SK-N-SH (cell line): ENCODE data around the gene MLC1. TPM values are rescaled to one million over a fixed set of nuclear protein-coding genes. Genes with fewer than 3 reads are reported as not detected.

ENCODE experiments used
- CTCF ChIA-PET: fragments of 300-600, 350-600 bp; formaldehyde crosslinking; extraction: SDS; loops from one replicate; lab custom pipeline; 2021; lab: Yijun Ruan, JAX
- POLR2A ChIA-PET: fragments of 350-600 bp; sonication (Branson Sonifier 250); formaldehyde crosslinking; extraction: SDS; loops from one replicate; lab custom pipeline; 2020; ENCODE audit warnings: antibody characterized with exemption, inconsistent platforms; lab: Yijun Ruan, JAX
- DNase-seq: peaks from one replicate; pipeline ENCODE4 v3.0.0; 2012
- H2AFZ ChIP-seq: fragments of 200-600 bp; sonication (generic); 2 replicates; pipeline ENCODE4 v1.8.1; 2016; ENCODE audit warnings: antibody characterized with exemption, mild to moderate bottlenecking, low read depth
- H3F3A ChIP-seq: fragments of 200-600 bp; sonication (generic); replicated peaks from 2 replicates; pipeline ENCODE3; 2016; ENCODE audit warnings: antibody characterized with exemption, mild to moderate bottlenecking; ENCODE audit not compliant: insufficient read depth
- H3K27ac ChIP-seq, 2 experiments: fragments of 200-500 bp in 1 of 2; fragments of 200-600 bp in 1 of 2; sonication (Bioruptor generic) in 1 of 2; sonication (generic), shearing (Covaris generic) in 1 of 2; 2 replicates each; pipeline versions ENCODE4 v1.5.1 to v1.6.1; 2014 to 2016; ENCODE audit warnings: low read depth in 2 of 2, inconsistent platforms in 1 of 2, low read length in 1 of 2, mild to moderate bottlenecking in 1 of 2, mixed read lengths in 1 of 2
- H3K27me3 ChIP-seq: fragments of 200-600 bp; sonication (generic), shearing (Covaris generic); 2 replicates; pipeline ENCODE4 v1.6.1; 2016; ENCODE audit warnings: mixed run types; ENCODE audit not compliant: insufficient read depth
- H3K36me3 ChIP-seq, 2 experiments: fragments of 200-500 bp in 1 of 2; fragments of 200-600 bp in 1 of 2; sonication (Bioruptor generic) in 1 of 2; sonication (generic) in 1 of 2; replicated peaks in 1 of 2; 2 replicates each; pipeline versions ENCODE3 to v1.5.1; 2014 to 2016; ENCODE audit warnings: low read length in 1 of 2, mild to moderate bottlenecking in 1 of 2; ENCODE audit not compliant: insufficient read depth in 2 of 2, control insufficient read depth in 1 of 2
- H3K4me1 ChIP-seq, 2 experiments: fragments of 200-500 bp in 1 of 2; fragments of 200-600 bp in 1 of 2; sonication (Bioruptor generic) in 1 of 2; sonication (generic), shearing (Covaris generic) in 1 of 2; 2 replicates each; pipeline versions ENCODE4 v1.5.1 to v1.6.1; 2014 to 2016; ENCODE audit warnings: low read depth in 1 of 2, low read length in 1 of 2, mixed run types in 1 of 2; ENCODE audit not compliant: insufficient read depth in 2 of 2, control insufficient read depth in 1 of 2
- H3K4me2 ChIP-seq: fragments of 200-600 bp; sonication (generic), shearing (Covaris generic); 2 replicates; pipeline ENCODE4 v1.6.1; 2017; ENCODE audit warnings: mixed run types
- H3K4me3 ChIP-seq, 2 experiments: fragments of 200-500 bp in 1 of 2; fragments of 200-600 bp in 1 of 2; sonication (Bioruptor generic) in 1 of 2; sonication (generic), shearing (Covaris generic) in 1 of 2; 2 replicates each; pipeline versions ENCODE4 v1.5.1 to v1.8.1; 2014 to 2016; ENCODE audit warnings: low read depth in 2 of 2, inconsistent platforms in 1 of 2, low read length in 1 of 2, mild to moderate bottlenecking in 1 of 2, mixed read lengths in 1 of 2, moderate library complexity in 1 of 2
- H3K79me2 ChIP-seq: fragments of 200-600 bp; sonication (generic); 2 replicates; pipeline ENCODE4 v1.8.1; 2017; ENCODE audit warnings: mild to moderate bottlenecking; ENCODE audit not compliant: insufficient read depth
- H3K9ac ChIP-seq: fragments of 200-600 bp; sonication (generic); 2 replicates; pipeline ENCODE4 v1.6.1; 2017; ENCODE audit warnings: mixed run types
- H3K9me2 ChIP-seq: fragments of 200-600 bp; sonication (generic); 2 replicates; pipeline ENCODE4 v1.6.1; 2017; ENCODE audit warnings: mixed run types
- H3K9me3 ChIP-seq: fragments of 200-600 bp; sonication (generic); 2 replicates; pipeline ENCODE4 v1.6.1; 2017; ENCODE audit warnings: mixed run types, mild to moderate bottlenecking, moderate library complexity
- H4K20me1 ChIP-seq: fragments of 200-600 bp; sonication (generic); 2 replicates; pipeline ENCODE4 v1.6.1; 2017; ENCODE audit warnings: mild to moderate bottlenecking, mixed run types; ENCODE audit not compliant: insufficient read depth
- FOXJ3 ChIP-seq: sonication (generic); formaldehyde crosslinking; IDR thresholded peaks from 2 replicates; pipeline ENCODE4 v1.5.1; 2020; ENCODE audit warnings: mild to moderate bottlenecking, missing genetic modification reagents
- FOXM1 ChIP-seq: IDR thresholded peaks from 2 replicates; pipeline ENCODE4 v1.4.0; 2012; ENCODE audit warnings: low read depth, mild to moderate bottlenecking
- NRF1 ChIP-seq: IDR thresholded peaks from 2 replicates; pipeline ENCODE4 v1.6.1; 2012; ENCODE audit warnings: low read depth, mild to moderate bottlenecking, low read length
- POLR2AphosphoS5 ChIP-seq: IDR thresholded peaks from 2 replicates; pipeline ENCODE4 v1.6.1; 2012; ENCODE audit warnings: low read depth, low read length
- RAD21 ChIP-seq: IDR thresholded peaks from 2 replicates; pipeline ENCODE4 v1.6.1; 2012; ENCODE audit warnings: mild to moderate bottlenecking, low read length
- RCOR1 ChIP-seq: fragments of 150-350 bp; IDR thresholded peaks from 2 replicates; pipeline ENCODE4 v1.6.1; 2017; ENCODE audit warnings: antibody characterized with exemption, low read length
- YY1 ChIP-seq: IDR thresholded peaks from 2 replicates; pipeline ENCODE4 v1.4.0; 2012; ENCODE audit warnings: low read depth, mild to moderate bottlenecking
- ZBTB33 ChIP-seq: IDR thresholded peaks from 2 replicates; pipeline ENCODE4 v1.4.0; 2012; ENCODE audit warnings: low read depth, borderline replicate concordance
- WGBS: methylation state at CpG from one replicate; pipeline ENCODE4 v1.1.6; 2017; ENCODE audit warnings: low lambda C conversion rate; 5-methylcytosine and 5-hydroxymethylcytosine counted together
- polyA plus RNA-seq, 3 experiments: library from polyadenylated mRNA; depleted of rRNA; stranded (reverse); fragments of >200 nt; gene quantifications; 2 replicates each; pipeline ENCODE4 v1.2.3, GENCODE V29; 2012
- TF ChIP-seq, protein P1 (sequence below): IDR thresholded peaks from 2 replicates; pipeline ENCODE4; 2012
- TF ChIP-seq, protein P2 (sequence below): fragments of 200-600 bp; sonication (generic); IDR thresholded peaks from 2 replicates; pipeline ENCODE4 v1.6.1; 2017; ENCODE audit warnings: antibody characterized with exemption, mild to moderate bottlenecking, moderate library complexity

The MLC1 gene
- polyA plus RNA-seq, 1 of the 3 experiments (the other 2 are of a cell fraction) = not detected

- no peak for TF ChIP-seq ZBTB33
Measured at GRCh38 chr22:50064453-50064852, 20.8 kb downstream of the MLC1 start (continued).

DNA sequence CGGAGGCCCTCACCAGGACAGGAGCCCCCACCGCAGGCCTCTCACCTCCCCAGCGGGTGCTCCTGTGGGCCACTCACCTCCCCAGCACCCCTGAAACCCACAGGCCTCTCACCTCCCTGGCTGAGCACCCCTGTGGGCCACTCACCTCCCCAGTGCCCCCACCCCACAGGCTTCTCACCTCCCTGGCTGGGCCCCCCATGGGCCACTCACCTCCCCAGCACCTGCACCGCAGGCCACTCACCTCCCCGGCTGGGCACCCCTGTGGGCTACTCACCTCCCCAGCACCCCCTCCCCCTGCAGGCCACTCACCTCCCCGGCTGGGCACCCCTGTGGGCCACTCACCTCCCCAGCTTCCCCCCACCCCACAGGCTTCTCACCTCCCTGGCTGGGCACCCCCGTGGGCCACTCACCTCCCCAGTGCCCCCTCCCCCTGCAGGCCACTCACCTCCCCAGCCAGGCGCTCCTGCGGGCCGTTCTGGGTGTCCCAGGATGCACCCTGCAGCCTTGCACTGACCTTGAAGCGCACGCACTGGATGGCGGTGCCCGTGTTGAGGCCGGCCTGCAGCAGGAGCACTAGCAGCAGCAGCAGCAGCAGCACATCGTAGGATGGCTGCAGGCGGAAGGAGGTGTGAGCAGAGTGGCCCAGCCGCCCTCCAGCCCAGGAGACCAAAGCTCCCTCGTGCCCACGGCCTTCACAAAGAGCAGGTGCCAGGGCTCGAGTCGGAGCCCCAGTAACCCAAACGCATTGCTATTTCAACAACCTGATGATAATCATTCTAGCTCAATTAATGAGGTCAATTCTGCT lies 21.4 kb downstream of the MLC1 start:
- Histone ChIP-seq H3K4me1 (no peaks in the 10 kb centered on the region; a peak in 1 of 4 replicates), H3K79me2 (no peaks in the 10 kb centered on the region), H3F3A (no peaks in the 10 kb centered on the region), H3K9me3 (no peaks in the 10 kb centered on the region), H3K4me3 (no peak overlapping the region), H3K27ac (no peak overlapping the region), H4K20me1 (no peaks in the 10 kb centered on the region), H3K9ac (no peak overlapping the region), H3K27me3 (peaks cover 17% of the 10 kb centered on the region), H2AFZ (no peak overlapping the region), H3K4me2 (no peak overlapping the region), H3K36me3 (no peaks in the 10 kb centered on the region), H3K9me2 (no peaks in the 10 kb centered on the region)
- no peak for DNase-seq
- WGBS = 69% methylated on average over 15 of the region's 23 CpGs
- CTCF ChIA-PET = interaction anchor here (1.0 to 2.1 kb wide), 3 partner anchors 11 to 55 kb away, joined by 3 to 5 read pairs (median 5); no protein-coding TSS in a partner anchor
- no peak for TF ChIP-seq YY1
- TF ChIP-seq FOXJ3 (CRISPR knock-in tag) = no peak
- TF ChIP-seq FOXM1 = no peak
- no peak for TF ChIP-seq RAD21
- TF ChIP-seq POLR2AphosphoS5 = no peak
- no peak for TF ChIP-seq NRF1
- no peak for TF ChIP-seq RCOR1
- TF ChIP-seq, protein P1, sequence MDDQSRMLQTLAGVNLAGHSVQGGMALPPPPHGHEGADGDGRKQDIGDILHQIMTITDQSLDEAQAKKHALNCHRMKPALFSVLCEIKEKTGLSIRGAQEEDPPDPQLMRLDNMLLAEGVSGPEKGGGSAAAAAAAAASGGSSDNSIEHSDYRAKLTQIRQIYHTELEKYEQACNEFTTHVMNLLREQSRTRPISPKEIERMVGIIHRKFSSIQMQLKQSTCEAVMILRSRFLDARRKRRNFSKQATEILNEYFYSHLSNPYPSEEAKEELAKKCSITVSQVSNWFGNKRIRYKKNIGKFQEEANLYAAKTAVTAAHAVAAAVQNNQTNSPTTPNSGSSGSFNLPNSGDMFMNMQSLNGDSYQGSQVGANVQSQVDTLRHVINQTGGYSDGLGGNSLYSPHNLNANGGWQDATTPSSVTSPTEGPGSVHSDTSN = no peak
- TF ChIP-seq, protein P2, sequence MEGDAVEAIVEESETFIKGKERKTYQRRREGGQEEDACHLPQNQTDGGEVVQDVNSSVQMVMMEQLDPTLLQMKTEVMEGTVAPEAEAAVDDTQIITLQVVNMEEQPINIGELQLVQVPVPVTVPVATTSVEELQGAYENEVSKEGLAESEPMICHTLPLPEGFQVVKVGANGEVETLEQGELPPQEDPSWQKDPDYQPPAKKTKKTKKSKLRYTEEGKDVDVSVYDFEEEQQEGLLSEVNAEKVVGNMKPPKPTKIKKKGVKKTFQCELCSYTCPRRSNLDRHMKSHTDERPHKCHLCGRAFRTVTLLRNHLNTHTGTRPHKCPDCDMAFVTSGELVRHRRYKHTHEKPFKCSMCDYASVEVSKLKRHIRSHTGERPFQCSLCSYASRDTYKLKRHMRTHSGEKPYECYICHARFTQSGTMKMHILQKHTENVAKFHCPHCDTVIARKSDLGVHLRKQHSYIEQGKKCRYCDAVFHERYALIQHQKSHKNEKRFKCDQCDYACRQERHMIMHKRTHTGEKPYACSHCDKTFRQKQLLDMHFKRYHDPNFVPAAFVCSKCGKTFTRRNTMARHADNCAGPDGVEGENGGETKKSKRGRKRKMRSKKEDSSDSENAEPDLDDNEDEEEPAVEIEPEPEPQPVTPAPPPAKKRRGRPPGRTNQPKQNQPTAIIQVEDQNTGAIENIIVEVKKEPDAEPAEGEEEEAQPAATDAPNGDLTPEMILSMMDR = no peak
- POLR2A ChIA-PET = no interaction called here
